NCI-H2196 (cell line): ENCODE results near the gene SLC8A1.

Experiments
- DNase-seq: peaks from one replicate; lab custom pipeline; 2025; ENCODE audit not compliant: unreplicated experiment; lab: John Stamatoyannopoulos, UW

Gene SLC8A1

GRCh38 chr2:40428439-40428838 lies 23.5 kb downstream of the SLC8A1 start:
- DNase-seq, result no peak

- no peak for DNase-seq
Measured at GRCh38 chr2:40421631-40422297, 30.1 kb downstream of the SLC8A1 start.

- no peak for DNase-seq
Measured at GRCh38 chr2:40420478-40420877, 31.4 kb downstream of the SLC8A1 start.

GRCh38 chr2:40419364-40419762 lies 32.5 kb downstream of the SLC8A1 start:
- no peak for DNase-seq

- no peak for DNase-seq
Measured at GRCh38 chr2:40418614-40419363, 33.1 kb downstream of the SLC8A1 start.

GRCh38 chr2:40416486-40416885 lies 35.4 kb downstream of the SLC8A1 start:
- no peak for DNase-seq

GRCh38 chr2:40415391-40415790 lies 36.5 kb downstream of the SLC8A1 start:
- DNase-seq, result no peak

- no peak for DNase-seq
Measured at GRCh38 chr2:40412456-40412855, 39.4 kb downstream of the SLC8A1 start.

- DNase-seq, result no peak
Measured at GRCh38 chr2:40410695-40411094, 41.2 kb downstream of the SLC8A1 start.

- no peak for DNase-seq
Measured at GRCh38 chr2:40409734-40410133, 42.2 kb downstream of the SLC8A1 start.

- no peak for DNase-seq
Measured at GRCh38 chr2:40406485-40407289, 45.2 kb downstream of the SLC8A1 start.

GRCh38 chr2:40405465-40405864 lies 46.4 kb downstream of the SLC8A1 start:
- no peak for DNase-seq

GRCh38 chr2:40404517-40404916 lies 47.4 kb downstream of the SLC8A1 start:
- no peak for DNase-seq

- no peak for DNase-seq
Measured at GRCh38 chr2:40403233-40403836, 48.6 kb downstream of the SLC8A1 start.

- DNase-seq, result no peak
Measured at GRCh38 chr2:40401896-40402295, 50.0 kb downstream of the SLC8A1 start.

GRCh38 chr2:40400336-40400953 lies 51.4 kb downstream of the SLC8A1 start:
- DNase-seq, result no peak

GRCh38 chr2:40397765-40398164 lies 54.1 kb downstream of the SLC8A1 start:
- no peak for DNase-seq

GRCh38 chr2:40396124-40396523 lies 55.8 kb downstream of the SLC8A1 start:
- DNase-seq, result peak; percentile 39

- DNase-seq, result no peak
Measured at GRCh38 chr2:40395169-40396073, 56.5 kb downstream of the SLC8A1 start.

GRCh38 chr2:40394597-40394996 lies 57.3 kb downstream of the SLC8A1 start:
- no peak for DNase-seq
